IMR-90 (cell line): ENCODE data around the gene HTRA2. TPM values are rescaled to one million over a fixed set of nuclear protein-coding genes. Genes with fewer than 3 reads are reported as not detected.

Experiments
- ATAC-seq: fragments of 200-7000 bp; cut with Tn5 transposase; 2 replicates; pipeline ENCODE4 v1.9.1; 2020; ENCODE audit warnings: low read depth, mild to moderate bottlenecking, moderate library complexity
- BruUV-seq: library from RNA; stranded (reverse); fragments of 400-500 nt; replicated peaks from 2 replicates; lab custom pipeline; 2021; lab: Mats Ljungman, UMichigan
- CTCF ChIA-PET: fragments of 300-600 bp; formaldehyde crosslinking; extraction: SDS; loops from one replicate; lab custom pipeline; 2021; ENCODE audit warnings: antibody characterized with exemption; lab: Yijun Ruan, JAX
- POLR2A ChIA-PET: fragments of 300-600 bp; sonication (Branson Sonifier 250); formaldehyde crosslinking; loops from one replicate; lab custom pipeline; 2022; ENCODE audit warnings: antibody characterized with exemption; ENCODE audit not compliant: unreplicated experiment; lab: Charles Lee
- DNase-seq: peaks from one replicate; pipeline ENCODE4 v3.0.0; 2013
- H2AFZ ChIP-seq: replicated peaks from 2 replicates; pipeline ENCODE3; 2013; ENCODE audit warnings: low read length, mild to moderate bottlenecking; ENCODE audit not compliant: poor library complexity
- H2AK5ac ChIP-seq: 2 replicates; pipeline ENCODE4 v1.6.1; 2013; ENCODE audit warnings: low read depth, low read length, inconsistent platforms
- H2AK9ac ChIP-seq: replicated peaks from 2 replicates; pipeline ENCODE3; 2013; ENCODE audit warnings: mild to moderate bottlenecking, low read depth, low read length, moderate library complexity; ENCODE audit not compliant: poor library complexity
- H2BK120ac ChIP-seq: 2 replicates; pipeline ENCODE4 v1.6.1; 2013; ENCODE audit warnings: low read depth, low read length, inconsistent platforms
- H2BK15ac ChIP-seq: 3 replicates; pipeline ENCODE4 v1.6.1; 2013; ENCODE audit warnings: low read depth, low read length, inconsistent platforms
- H2BK20ac ChIP-seq: 2 replicates; pipeline ENCODE4 v1.6.1; 2013; ENCODE audit warnings: low read depth, mild to moderate bottlenecking, inconsistent platforms, low read length, moderate library complexity
- H2BK5ac ChIP-seq: 2 replicates; pipeline ENCODE4 v1.6.1; 2013; ENCODE audit warnings: mild to moderate bottlenecking, low read depth, low read length, inconsistent platforms; ENCODE audit not compliant: poor library complexity, severe bottlenecking
- H3K14ac ChIP-seq: replicated peaks from 2 replicates; pipeline ENCODE4 v1.6.1; 2013; ENCODE audit warnings: low read depth, low read length, inconsistent platforms
- H3K18ac ChIP-seq: 2 replicates; pipeline ENCODE4 v1.6.1; 2013; ENCODE audit warnings: low read depth, low read length, control low read depth
- H3K23ac ChIP-seq: 2 replicates; pipeline ENCODE4 v1.6.1; 2013; ENCODE audit warnings: low read depth, low read length, inconsistent platforms
- H3K27ac ChIP-seq: 2 replicates; pipeline ENCODE4 v1.5.1; 2013; ENCODE audit warnings: mild to moderate bottlenecking, control low read depth, low read length; ENCODE audit not compliant: insufficient read depth
- H3K27me3 ChIP-seq: 2 replicates; pipeline ENCODE4 v1.6.1; 2013; ENCODE audit warnings: low read length; ENCODE audit not compliant: control insufficient read depth, insufficient read depth
- H3K36me3 ChIP-seq: 2 replicates; pipeline ENCODE4 v1.6.1; 2013; ENCODE audit warnings: low read length, mixed read lengths; ENCODE audit not compliant: control insufficient read depth, insufficient read depth
- H3K4ac ChIP-seq: 2 replicates; pipeline ENCODE4 v1.6.1; 2013; ENCODE audit warnings: low read depth, low read length, inconsistent platforms
- H3K4me1 ChIP-seq: 2 replicates; pipeline ENCODE4 v1.6.1; 2013; ENCODE audit warnings: low read length, mixed read lengths; ENCODE audit not compliant: control insufficient read depth, insufficient read depth
- H3K4me2 ChIP-seq: 2 replicates; pipeline ENCODE4 v1.6.1; 2013; ENCODE audit warnings: low read depth, mild to moderate bottlenecking, control low read depth, low read length, moderate library complexity
- H3K4me3 ChIP-seq: 2 replicates; pipeline ENCODE4 v1.5.1; 2013; ENCODE audit warnings: low read depth, mild to moderate bottlenecking, control low read depth, low read length, moderate library complexity; ENCODE audit not compliant: insufficient read depth
- H3K56ac ChIP-seq: 2 replicates; pipeline ENCODE4 v1.6.1; 2013; ENCODE audit warnings: low read length, inconsistent platforms; ENCODE audit not compliant: insufficient read depth; ENCODE audit errors: extremely low read depth
- H3K79me1 ChIP-seq, 2 experiments: 2 replicates each; pipeline ENCODE4 v1.6.1; 2013; ENCODE audit warnings: low read length in 2 of 2, inconsistent platforms in 1 of 2, low read depth in 1 of 2
- H3K9ac ChIP-seq: 2 replicates; pipeline ENCODE4 v1.6.1; 2013; ENCODE audit warnings: low read depth, low read length, control low read depth
- H3K9me1 ChIP-seq: 2 replicates; pipeline ENCODE4 v1.6.1; 2013; ENCODE audit warnings: low read length, inconsistent platforms; ENCODE audit not compliant: insufficient read depth
- H3K9me3 ChIP-seq: 2 replicates; pipeline ENCODE4 v1.6.1; 2013; ENCODE audit warnings: low read length; ENCODE audit not compliant: control insufficient read depth, insufficient read depth
- H4K20me1 ChIP-seq: 2 replicates; pipeline ENCODE4 v1.6.1; 2013; ENCODE audit warnings: low read length, inconsistent platforms; ENCODE audit not compliant: insufficient read depth
- H4K5ac ChIP-seq: 2 replicates; pipeline ENCODE4 v1.6.1; 2013; ENCODE audit warnings: mild to moderate bottlenecking, low read depth, low read length, control low read depth
- H4K8ac ChIP-seq, 2 experiments: 2 replicates each; pipeline ENCODE4 v1.6.1; 2013; ENCODE audit warnings: low read depth in 2 of 2, low read length in 2 of 2, control low read depth in 1 of 2, inconsistent platforms in 1 of 2
- H4K91ac ChIP-seq: 2 replicates; pipeline ENCODE4 v1.6.1; 2013; ENCODE audit warnings: low read depth, low read length, inconsistent platforms; ENCODE audit not compliant: insufficient read depth
- MAFK ChIP-seq: IDR thresholded peaks from 2 replicates; pipeline ENCODE4 v1.6.1; 2012; ENCODE audit warnings: low read depth, low read length, improper control_type of control experiment
- MAZ ChIP-seq: IDR thresholded peaks from 2 replicates; pipeline ENCODE4 v1.6.1; 2012; ENCODE audit warnings: low read depth, mild to moderate bottlenecking, low read length, improper control_type of control experiment, moderate library complexity, borderline replicate concordance
- NFE2L2 ChIP-seq: fragments of 150-350 bp; IDR thresholded peaks from 2 replicates; pipeline ENCODE4 v1.6.1; 2016; ENCODE audit warnings: low read depth, mild to moderate bottlenecking, low read length
- POLR2A ChIP-seq: IDR thresholded peaks from 2 replicates; pipeline ENCODE4 v1.6.1; 2012; ENCODE audit warnings: mild to moderate bottlenecking, low read depth, low read length
- RAD21 ChIP-seq: IDR thresholded peaks from 2 replicates; pipeline ENCODE4 v1.6.1; 2012; ENCODE audit warnings: low read length, improper control_type of control experiment
- WGBS, 2 experiments: methylation state at CpG; one replicate each; pipeline versions ENCODE4 v1.1.5 to v1.1.7; 2013; ENCODE audit warnings: missing lambda C conversion rate in 2 of 2; ENCODE audit not compliant: insufficient read length in 1 of 2; ENCODE audit errors: extremely low coverage in 2 of 2; 5-methylcytosine and 5-hydroxymethylcytosine counted together
- dilution Hi-C: fragments of 300-500 bp; cut with HindIII; formaldehyde crosslinking; loops from one replicate; pipeline ENCODE4 v1.14.3; 2018; ENCODE audit warnings: low sequenced_read_pairs; ENCODE audit not compliant: unreplicated experiment
- in situ Hi-C: fragments of 300-500 bp; cut with MboI; formaldehyde crosslinking; loops from 3 replicates; pipeline ENCODE4 v1.14.3; 2019; ENCODE audit warnings: low sequenced_read_pairs, inconsistent platforms, mixed read lengths
- intact Hi-C: fragments of 100-400 bp; cut with micrococcal nuclease; formaldehyde crosslinking; loops from 2 replicates; pipeline ENCODE4 v1.10.0; 2022
- polyA plus RNA-seq, 3 experiments: library from polyadenylated mRNA; depleted of rRNA; stranded (reverse); fragments of >200 nt; gene quantifications; 2 replicates each; pipeline ENCODE4 v1.2.3, GENCODE V29; 2012; ENCODE audit warnings: low replicate concordance in 1 of 3
- total RNA-seq: library from RNA; depleted of rRNA; stranded (reverse); fragments of >200 nt; gene quantifications from 2 replicates; pipeline ENCODE4 v1.2.3, GENCODE V29; 2012

Gene HTRA2
- total and polyA plus RNA-seq, 2 of the 4 experiments (the other 2 are of a cell fraction): 23.6 to 28.1 TPM

DNA sequence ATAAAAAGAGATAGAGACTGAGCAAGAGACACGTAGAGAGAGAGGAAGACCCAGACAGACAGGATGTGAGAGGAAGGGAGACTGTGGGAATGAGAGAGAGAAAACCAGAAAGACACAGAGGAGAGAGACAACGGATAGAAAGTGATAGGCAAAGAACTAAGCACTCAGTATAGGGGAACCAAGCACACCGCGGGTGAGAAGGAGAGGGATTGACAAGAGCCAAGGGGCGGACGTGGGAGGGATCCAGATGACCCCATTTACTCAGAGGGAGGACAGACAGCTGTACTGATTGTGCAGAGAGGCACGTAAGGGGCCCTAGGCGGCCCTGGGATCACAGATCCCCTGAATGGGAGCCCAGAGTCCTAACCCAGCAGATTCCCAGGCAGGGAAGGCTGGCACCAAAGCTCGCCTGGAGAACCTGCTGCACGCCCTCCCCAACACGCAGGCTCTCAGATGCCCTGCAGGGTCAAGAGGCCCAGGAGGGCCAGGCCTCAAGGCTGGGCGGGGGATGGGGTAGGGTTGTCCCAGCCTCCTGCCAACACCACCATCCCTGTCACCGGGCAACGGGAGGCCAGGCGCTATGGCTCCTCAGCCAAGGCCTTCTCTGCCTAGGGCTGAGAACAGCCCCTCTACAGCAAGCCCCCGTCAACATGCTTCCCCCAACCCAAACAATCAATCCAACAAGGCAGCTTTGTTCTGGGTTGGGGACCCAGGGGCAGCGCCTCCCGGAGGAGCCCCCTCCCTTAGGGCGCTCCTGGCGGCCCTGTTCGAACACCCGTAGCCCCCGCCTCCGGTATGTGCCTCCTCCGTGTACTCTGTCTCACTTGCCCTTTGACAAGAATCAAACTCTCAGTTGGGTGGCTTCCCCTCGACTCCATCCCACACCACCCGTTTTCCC lies 23.4 kb downstream of the HTRA2 start (continued):
- TF ChIP-seq NFE2L2 (no peak), POLR2A (no peak)

DNA sequence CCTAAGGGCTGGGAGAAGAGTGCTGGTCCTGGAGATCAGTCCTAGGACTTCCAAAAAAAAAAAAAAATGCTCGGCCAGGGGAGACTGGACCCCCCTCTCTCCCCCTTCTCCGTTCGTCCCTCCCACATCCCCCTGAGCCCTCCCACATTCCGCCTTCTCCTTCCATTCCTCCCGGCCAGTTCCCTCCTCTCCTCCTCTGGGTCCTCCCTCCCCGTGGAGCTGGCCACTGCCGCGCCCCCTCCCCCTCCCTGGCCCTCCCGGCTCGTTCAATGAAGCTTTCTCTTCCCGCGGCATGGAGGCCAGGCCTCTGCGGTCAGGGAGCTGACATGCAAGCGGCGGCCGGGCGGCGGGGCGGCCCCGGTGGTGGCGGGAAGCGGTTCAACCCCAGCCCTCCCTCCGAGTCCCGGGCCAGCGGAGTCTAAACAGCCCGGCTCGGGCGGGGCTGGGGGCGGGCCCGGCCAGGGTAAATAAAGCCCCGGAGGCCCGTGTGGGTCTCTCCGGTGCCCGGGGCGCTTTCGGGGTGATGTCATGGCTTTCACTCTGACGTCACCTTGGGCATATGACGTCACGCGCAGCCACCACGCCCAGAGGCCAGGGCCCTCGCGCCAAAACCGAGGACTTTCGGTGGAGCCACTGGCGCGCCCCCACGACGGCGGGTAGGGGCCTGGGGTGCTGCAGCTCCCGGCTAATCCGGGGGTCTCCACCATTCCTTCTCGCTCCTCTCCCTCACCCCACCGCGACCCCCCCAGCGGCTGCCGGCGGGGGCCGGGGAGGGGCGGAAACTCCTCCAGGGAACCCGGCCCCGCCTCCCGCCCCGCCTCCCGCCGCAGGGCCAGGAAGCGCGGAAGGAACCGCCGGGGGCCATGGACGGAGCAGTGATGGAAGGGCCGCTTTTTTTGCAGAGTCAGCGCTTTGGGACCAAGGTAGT lies 24.4 kb downstream of the HTRA2 start, which contains the start of the genes DOK1 and LOXL3:
Gene DOK1 (plus strand): TSS at position 829 of the 928 bp plus-strand sequence. CDS start 35 bp downstream, at position 864.
Gene LOXL3 (minus strand): TSS at position 51 of the 928 bp plus-strand sequence. CDS start 1,308 bp downstream, outside the sequence.
- peak within 1 kb of the TSS; percentile 91 for H3K27ac ChIP-seq
- H4K20me1 ChIP-seq: no peaks in the 10 kb centered on the region; the same call in 1 of the 2 replicates
- H3K14ac ChIP-seq: peak within 1 kb of the TSS; percentile 98
- H3K4me2 ChIP-seq: peak within 1 kb of the TSS; percentile 88
- peak within 1 kb of the TSS; percentile 66 for H3K56ac ChIP-seq
- H4K91ac ChIP-seq: peak within 1 kb of the TSS; percentile 98
- H3K9me3 ChIP-seq: no peaks in the 10 kb centered on the region
- peak within 1 kb of the TSS; percentile 98 for H3K4ac ChIP-seq
- H2BK120ac ChIP-seq: peak within 1 kb of the TSS; percentile 90
- peak within 1 kb of the TSS; percentile 79 to 94 for H4K8ac ChIP-seq
- WGBS, 2 experiments: 1% methylated on average over 14 of the region's 73 CpGs; no CpG with 5 or more reads in 1 of the 2 experiments
- peak within 1 kb of the TSS; percentile 81; the same call in 2 of the 3 replicates for H2BK15ac ChIP-seq
- H3K9me1 ChIP-seq: peaks cover 16% of the 10 kb centered on the region; the same call in 1 of the 2 replicates
- in situ Hi-C loops: no loop called here
- H4K5ac ChIP-seq: peak within 1 kb of the TSS; percentile 97
- dilution Hi-C loops: no loop called here
- H2AK5ac ChIP-seq: peak within 1 kb of the TSS; percentile 90
- ChIA-PET CTCF (no interaction called here), POLR2A (interaction anchor here (0.6 to 1.5 kb wide), 2 partner anchors 13 to 30 kb away, joined by 3 to 19 read pairs; no protein-coding TSS in a partner anchor)
- H3K18ac ChIP-seq: peak within 1 kb of the TSS; percentile 77
- no peak for TF ChIP-seq RAD21
- TF ChIP-seq MAFK: peak; percentile 99
- TF ChIP-seq POLR2A: peak; percentile 30; the same call in 1 of the 2 replicates
- TF ChIP-seq MAZ: peak; percentile 91
- peak within 1 kb of the TSS; percentile 98 for H2AFZ ChIP-seq
- peak within 1 kb of the TSS; percentile 97 for H2AK9ac ChIP-seq
- peak within 1 kb of the TSS; percentile 87 for H2BK5ac ChIP-seq
- no peaks in the 10 kb centered on the region for H3K27me3 ChIP-seq
- H3K4me1 ChIP-seq: peaks cover 22% of the 10 kb centered on the region
- H3K9ac ChIP-seq: peak within 1 kb of the TSS; percentile 90
- no TSS peak for BruUV-seq
- peak within 1 kb of the TSS; percentile 58 for H2BK20ac ChIP-seq
- peaks cover 28% of the 10 kb centered on the region for H3K36me3 ChIP-seq
- H3K4me3 ChIP-seq: peak within 1 kb of the TSS; percentile 78
- H3K79me1 ChIP-seq: peaks cover 20 to 68% of the 10 kb centered on the region in 2 experiments
- peak; percentile 85 for ATAC-seq
- peak within 1 kb of the TSS; percentile 94 for H3K23ac ChIP-seq
- intact Hi-C loops: loop anchor here (1.0 to 2.0 kb wide), 2 partner anchors 33 to 47 kb away; partner anchors contain the start of gene PCGF1
- DNase-seq: peak; percentile 88
